Lower lobe of right lung (tissue), 2 donors: Measurements from ENCODE around the gene CTSD. TPM values are rescaled to one million over a fixed set of nuclear protein-coding genes. Genes with fewer than 3 reads are reported as not detected.

ENCODE experiments used
- ATAC-seq, 2 donors: fragments of 200-7000 bp; cut with Tn5 transposase; one replicate each; pipeline ENCODE4 v1.9.1; 2020 to 2022; ENCODE audit warnings: mild to moderate bottlenecking in 2 of 2, moderate library complexity in 2 of 2
- DNase-seq: peaks from one replicate; pipeline ENCODE4 v3.0.0-alpha.2; 2020
- H3K27ac ChIP-seq: fragments of 200-600 bp; one replicate; pipeline ENCODE4 v1.8.0; 2022
- H3K27me3 ChIP-seq: fragments of 200-600 bp; one replicate; pipeline ENCODE4 v1.8.0; 2022; ENCODE audit warnings: low read depth
- H3K36me3 ChIP-seq: fragments of 200-600 bp; one replicate; pipeline ENCODE4 v1.8.0; 2022; ENCODE audit warnings: mild to moderate bottlenecking
- H3K4me1 ChIP-seq: fragments of 200-600 bp; one replicate; pipeline ENCODE4 v1.8.0; 2022
- H3K4me3 ChIP-seq: fragments of 200-600 bp; one replicate; pipeline ENCODE4 v1.8.0; 2022; ENCODE audit warnings: mild to moderate bottlenecking
- H3K9me3 ChIP-seq: fragments of 200-600 bp; one replicate; pipeline ENCODE4 v1.8.0; 2022
- CTCF ChIP-seq: fragments of 200-600 bp; IDR thresholded peaks from one replicate; pipeline ENCODE4 v1.8.0; 2022; ENCODE audit warnings: antibody characterized with exemption, mild to moderate bottlenecking
- intact Hi-C: fragments of 100-400 bp; cut with DNase I; formaldehyde crosslinking; loops from one replicate; pipeline ENCODE4 v1.11.0; 2022
- total RNA-seq: library from RNA; stranded (reverse); fragmentation: NEBNext Ultra II Directional; extraction: Animal tissue kit (Norgen Biotek cat#: 25700); gene quantifications from one replicate; pipeline ENCODE4 v1.2.1, GENCODE V29; 2021
- donor health status: DM: no; HTN: yes; CAD: no; lungs with severe emphysema.

The CTSD gene
- total RNA-seq, 1 donor from 2014 or later, result 2,919 TPM

GRCh38 chr11:1773994-1774550 is 10.3 kb upstream of the CTSD start:
- ATAC-seq (no peak), DNase-seq (no peak)
- H3K9me3 ChIP-seq, result no peaks in the 10 kb centered on the region
- H3K4me3 ChIP-seq, result no peak overlapping the region
- H3K36me3 ChIP-seq, result no peaks in the 10 kb centered on the region
- H3K27ac ChIP-seq, result no peak overlapping the region
- TF ChIP-seq CTCF, result no peak
- intact Hi-C loops, result no loop called here
- H3K4me1 ChIP-seq, result peaks cover 24% of the 10 kb centered on the region
- H3K27me3 ChIP-seq, result no peaks in the 10 kb centered on the region

GRCh38 chr11:1773131-1773993 is 9.6 kb upstream of the CTSD start:
- Histone ChIP-seq H3K9me3 (no peaks in the 10 kb centered on the region), H3K27me3 (no peaks in the 10 kb centered on the region), H3K36me3 (no peaks in the 10 kb centered on the region), H3K27ac (no peak overlapping the region), H3K4me3 (no peak overlapping the region), H3K4me1 (peaks cover 18% of the 10 kb centered on the region)
- ATAC-seq (no peak), DNase-seq (no peak)
- TF ChIP-seq CTCF, result no peak
- intact Hi-C loops, result no loop called here

GRCh38 chr11:1772270-1773130 is 8.8 kb upstream of the CTSD start:
- H3K9me3 ChIP-seq, result no peaks in the 10 kb centered on the region
- peaks cover 13% of the 10 kb centered on the region for H3K4me1 ChIP-seq
- DNase-seq (peak; percentile 83), ATAC-seq (peak; percentile 90 to 93)
- H3K27me3 ChIP-seq, result no peaks in the 10 kb centered on the region
- H3K4me3 ChIP-seq, result no peak overlapping the region
- intact Hi-C loops, result no loop called here
- H3K27ac ChIP-seq, result peak overlapping the region; percentile 20
- TF ChIP-seq CTCF, result no peak
- no peaks in the 10 kb centered on the region for H3K36me3 ChIP-seq

- DNase-seq, result peak; percentile 70
- H3K27me3 ChIP-seq, result no peaks in the 10 kb centered on the region
- H3K4me1 ChIP-seq, result peaks cover 13% of the 10 kb centered on the region
- no peaks in the 10 kb centered on the region for H3K9me3 ChIP-seq
- ATAC-seq, result peak; percentile 63 to 71
- no peaks in the 10 kb centered on the region for H3K36me3 ChIP-seq
- H3K27ac ChIP-seq, result peak overlapping the region; percentile 20
- H3K4me3 ChIP-seq, result no peak overlapping the region
- no peak for TF ChIP-seq CTCF
- intact Hi-C loops, result no loop called here
These were observed 8.0 kb upstream of the CTSD start for GRCh38 chr11:1771700-1772099.

GRCh38 chr11:1771273-1771672 is 7.5 kb upstream of the CTSD start:
- intact Hi-C loops, result no loop called here
- no peak for TF ChIP-seq CTCF
- ATAC-seq, result no peak
- no peaks in the 10 kb centered on the region for H3K9me3 ChIP-seq
- H3K36me3 ChIP-seq, result no peaks in the 10 kb centered on the region
- peaks cover 13% of the 10 kb centered on the region for H3K4me1 ChIP-seq
- no peak overlapping the region for H3K4me3 ChIP-seq
- H3K27ac ChIP-seq, result peak overlapping the region; percentile 20
- DNase-seq, result no peak
- H3K27me3 ChIP-seq, result no peaks in the 10 kb centered on the region
